ENCODE data around the gene GTF3A.

Gene GTF3A

GRCh38 chr13:27383104-27383921, 41.1 kb upstream of the GTF3A start:
- no peak overlapping the region for H3K4me3 ChIP-seq (ENCODE audit: low read length)
- DNase-seq (ENCODE audit: low read depth) = peak; percentile 48
- no peak for TF ChIP-seq CTCF (IDR thresholded peaks at IDR 0.05; ENCODE audit: insufficient read depth, low read depth, low read length, missing control alignments)

- TF ChIP-seq CTCF (IDR thresholded peaks at IDR 0.05; ENCODE audit: insufficient read depth, low read depth, low read length, missing control alignments) = no peak
- no peak for DNase-seq (ENCODE audit: low read depth)
- H3K4me3 ChIP-seq (ENCODE audit: low read length) = no peak overlapping the region
These were observed 40.1 kb upstream of the GTF3A start for GRCh38 chr13:27384285-27384684.

GRCh38 chr13:27388241-27388640, 36.2 kb upstream of the GTF3A start:
- DNase-seq (ENCODE audit: low read depth) = no peak
- no peak overlapping the region for H3K4me3 ChIP-seq (ENCODE audit: low read length)
- TF ChIP-seq CTCF (IDR thresholded peaks at IDR 0.05; ENCODE audit: insufficient read depth, low read depth, low read length, missing control alignments) = no peak

- H3K4me3 ChIP-seq (ENCODE audit: low read length) = no peak overlapping the region
- TF ChIP-seq CTCF (IDR thresholded peaks at IDR 0.05; ENCODE audit: insufficient read depth, low read depth, low read length, missing control alignments) = no peak
- DNase-seq (ENCODE audit: low read depth) = no peak
These were observed 34.5 kb upstream of the GTF3A start for GRCh38 chr13:27389891-27390290.

GRCh38 chr13:27391471-27391870, 32.9 kb upstream of the GTF3A start:
- TF ChIP-seq CTCF (IDR thresholded peaks at IDR 0.05; ENCODE audit: insufficient read depth, low read depth, low read length, missing control alignments) = no peak
- DNase-seq (ENCODE audit: low read depth) = no peak

GRCh38 chr13:27393101-27393500, 31.3 kb upstream of the GTF3A start:
- H3K4me3 ChIP-seq (ENCODE audit: low read length) = no peak overlapping the region
- no peak for DNase-seq (ENCODE audit: low read depth)
- TF ChIP-seq CTCF (IDR thresholded peaks at IDR 0.05; ENCODE audit: insufficient read depth, low read depth, low read length, missing control alignments) = no peak

More at GRCh38 chr13:27391471-27391870, 32.9 kb upstream of the GTF3A start:
- H3K4me3 ChIP-seq (ENCODE audit: low read length) = no peak overlapping the region

GRCh38 chr13:27395007-27395510, 29.4 kb upstream of the GTF3A start:
- DNase-seq (ENCODE audit: low read depth) = no peak
- no peak for TF ChIP-seq CTCF (IDR thresholded peaks at IDR 0.05; ENCODE audit: insufficient read depth, low read depth, low read length, missing control alignments)
- no peak overlapping the region for H3K4me3 ChIP-seq (ENCODE audit: low read length)

All from epithelial cell of esophagus (primary cell).